GM23248 (cell line): ENCODE measurements around the gene PAXIP1.

Experiments
- EZH2 ChIP-seq: fragments of 200-600 bp; sonication (generic); IDR thresholded peaks from 2 replicates; pipeline ENCODE4 v1.6.1; 2018; ENCODE audit warnings: antibody characterized with exemption, mild to moderate bottlenecking; ENCODE audit not compliant: insufficient read depth, poor library complexity, severe bottlenecking
- EZH2phosphoT487 ChIP-seq: fragments of 200-600 bp; sonication (generic); IDR thresholded peaks from 2 replicates; pipeline ENCODE4 v1.6.1; 2018; ENCODE audit warnings: antibody characterized with exemption, moderate library complexity, mild to moderate bottlenecking, low read depth; ENCODE audit not compliant: insufficient read depth

DNA sequence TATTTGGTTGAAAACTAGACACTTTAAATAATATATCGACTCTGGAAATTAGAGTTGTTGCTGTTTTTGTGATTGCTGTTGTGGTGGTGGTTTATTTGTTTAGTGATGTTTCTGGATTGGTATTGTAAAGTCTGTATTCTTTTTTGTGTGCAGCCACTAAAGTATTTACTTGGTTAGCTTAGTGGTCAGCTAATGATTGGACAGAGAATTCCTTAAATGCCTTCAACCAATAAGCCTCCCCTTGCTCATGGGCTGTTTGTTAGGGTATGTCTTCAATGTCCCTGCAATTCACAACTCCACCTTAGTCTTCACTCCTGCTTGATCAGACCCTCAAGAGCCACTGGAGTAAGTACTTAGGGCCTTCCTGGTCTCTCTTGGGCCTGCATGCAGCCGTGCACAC is 71.0 kb downstream of the PAXIP1 start:
- TF ChIP-seq EZH2phosphoT487 (no peak), EZH2 (no peak)
